Ectodermal cell (in vitro differentiated cells): ENCODE results near the gene MYO1D.

Source experiments
- H3K27ac ChIP-seq: 2 replicates; pipeline ENCODE4 v1.7.0; 2013; ENCODE audit warnings: mild to moderate bottlenecking, low read depth, low read length; ENCODE audit not compliant: insufficient read depth, poor library complexity, severe bottlenecking
- H3K27me3 ChIP-seq: 2 replicates; pipeline ENCODE4 v1.7.0; 2013; ENCODE audit warnings: mild to moderate bottlenecking, low read length; ENCODE audit not compliant: insufficient read depth, control insufficient read depth, poor library complexity, severe bottlenecking
- H3K36me3 ChIP-seq: one replicate; pipeline ENCODE4 v1.7.0; 2013; ENCODE audit warnings: low read length; ENCODE audit not compliant: control insufficient read depth, insufficient read depth
- H3K4me1 ChIP-seq: one replicate; pipeline ENCODE4 v1.7.0; 2013; ENCODE audit warnings: low read length; ENCODE audit not compliant: control insufficient read depth, insufficient read depth
- H3K4me3 ChIP-seq: 2 replicates; pipeline ENCODE4 v1.7.0; 2013; ENCODE audit warnings: low read depth, low read length, control low read depth; ENCODE audit not compliant: insufficient read depth
- H3K9me3 ChIP-seq: 2 replicates; pipeline ENCODE4 v1.7.0; 2013; ENCODE audit warnings: mild to moderate bottlenecking, low read length, moderate library complexity; ENCODE audit not compliant: control insufficient read depth
- WGBS, 2 experiments: methylation state at CpG; one replicate each; pipeline ENCODE4 v1.1.7; 2013; ENCODE audit warnings: missing lambda C conversion rate in 2 of 2; 5-methylcytosine and 5-hydroxymethylcytosine counted together

Gene MYO1D

GRCh38 chr17:32491371-32492263 is 385.3 kb downstream of the MYO1D start:
- Histone ChIP-seq H3K4me1 (peaks cover 27% of the 10 kb centered on the region), H3K27me3 (no peaks in the 10 kb centered on the region), H3K9me3 (no peaks in the 10 kb centered on the region), H3K36me3 (peaks cover 2% of the 10 kb centered on the region), H3K4me3 (no peak overlapping the region), H3K27ac (no peak overlapping the region)
- 89% methylated on average over 21 of the region's 21 CpGs for WGBS, 2 experiments

GRCh38 chr17:32490101-32490482 is 386.8 kb downstream of the MYO1D start:
- Histone ChIP-seq H3K27me3 (no peaks in the 10 kb centered on the region), H3K4me1 (peaks cover 34% of the 10 kb centered on the region), H3K27ac (no peak overlapping the region), H3K9me3 (no peaks in the 10 kb centered on the region), H3K36me3 (peaks cover 2% of the 10 kb centered on the region), H3K4me3 (no peak overlapping the region)
- 81 to 82% methylated on average over 16 of the region's 16 CpGs for WGBS, 2 experiments

GRCh38 chr17:32489320-32490100 is 387.4 kb downstream of the MYO1D start:
- 91 to 93% methylated on average over 10 of the region's 10 CpGs for WGBS, 2 experiments
- Histone ChIP-seq H3K9me3 (no peaks in the 10 kb centered on the region), H3K27me3 (no peaks in the 10 kb centered on the region), H3K4me3 (no peak overlapping the region), H3K36me3 (peaks cover 2% of the 10 kb centered on the region), H3K4me1 (peaks cover 35% of the 10 kb centered on the region), H3K27ac (no peak overlapping the region)

GRCh38 chr17:32488604-32489180 is 388.2 kb downstream of the MYO1D start:
- Histone ChIP-seq H3K27me3 (no peaks in the 10 kb centered on the region), H3K27ac (no peak overlapping the region), H3K9me3 (no peaks in the 10 kb centered on the region), H3K36me3 (peaks cover 2% of the 10 kb centered on the region), H3K4me1 (peaks cover 42% of the 10 kb centered on the region), H3K4me3 (no peak overlapping the region)
- 95 to 96% methylated on average over 13 of the region's 13 CpGs for WGBS, 2 experiments

GRCh38 chr17:32488177-32488542 is 388.8 kb downstream of the MYO1D start:
- WGBS, 2 experiments, result 88 to 91% methylated on average over 16 of the region's 16 CpGs
- Histone ChIP-seq H3K9me3 (no peaks in the 10 kb centered on the region), H3K4me1 (peaks cover 42% of the 10 kb centered on the region)

GRCh38 chr17:32487473-32488176 is 389.3 kb downstream of the MYO1D start:
- Histone ChIP-seq H3K4me3 (peak overlapping the region; percentile 64), H3K27ac (no peak overlapping the region), H3K36me3 (peaks cover 2% of the 10 kb centered on the region), H3K4me1 (peaks cover 42% of the 10 kb centered on the region), H3K27me3 (no peaks in the 10 kb centered on the region), H3K9me3 (no peaks in the 10 kb centered on the region)
- 31% methylated on average over 59 of the region's 59 CpGs for WGBS, 2 experiments

More at GRCh38 chr17:32488177-32488542, 388.8 kb downstream of the MYO1D start:
- Histone ChIP-seq H3K4me3 (peak overlapping the region; percentile 64), H3K27me3 (no peaks in the 10 kb centered on the region), H3K27ac (no peak overlapping the region), H3K36me3 (peaks cover 2% of the 10 kb centered on the region)

- peak within 1 kb of the TSS; percentile 76 for H3K27ac ChIP-seq
These were observed 390.0 kb downstream of the MYO1D start, which contains the start of gene CDK5R1 for GRCh38 chr17:32486701-32487472. Gene CDK5R1 (plus strand): TSS chr17:32486993. CDS start chr17:32487621, 628 bp downstream.

GRCh38 chr17:32486111-32486700 is 390.7 kb downstream of the MYO1D start:
- H3K27me3 ChIP-seq, result no peaks in the 10 kb centered on the region
- peaks cover 37% of the 10 kb centered on the region for H3K4me1 ChIP-seq
- peak overlapping the region; percentile 76 for H3K27ac ChIP-seq
- 14 to 15% methylated on average over 72 of the region's 72 CpGs for WGBS, 2 experiments
- peaks cover 14% of the 10 kb centered on the region for H3K36me3 ChIP-seq
- H3K9me3 ChIP-seq, result no peaks in the 10 kb centered on the region
- peak overlapping the region; percentile 41 for H3K4me3 ChIP-seq

More at GRCh38 chr17:32486701-32487472, 390.0 kb downstream of the MYO1D start, which contains the start of gene CDK5R1:
- Histone ChIP-seq H3K27me3 (no peaks in the 10 kb centered on the region), H3K9me3 (no peaks in the 10 kb centered on the region), H3K36me3 (peaks cover 7% of the 10 kb centered on the region), H3K4me3 (peak within 1 kb of the TSS; percentile 64), H3K4me1 (peaks cover 42% of the 10 kb centered on the region)
- 0% methylated on average over 135 of the region's 135 CpGs for WGBS, 2 experiments
